Spleen (tissue), 11 donors: ENCODE results near the gene SMIM1. TPM values are rescaled to one million over a fixed set of nuclear protein-coding genes. Genes with fewer than 3 reads are reported as not detected.
A peak's percentile ranks its signal among the peaks of the same experiment; 100 is the strongest.

Experiments used
- DNase-seq: peaks from one replicate; pipeline ENCODE4 v3.0.0-alpha.2; 2020
- H3K27ac ChIP-seq, 8 donors: fragments of 200-600 bp; sonication (generic) in 7 of 8; 1 replicate in 4 of 8; 2 replicates in 4 of 8; pipeline versions ENCODE4 v1.5.0 to v1.8.0; 2016 to 2021; ENCODE audit warnings: inconsistent platforms in 4 of 8, mild to moderate bottlenecking in 4 of 8, moderate library complexity in 1 of 8
- H3K27me3 ChIP-seq, 7 donors: fragments of 200-600 bp; sonication (generic) in 6 of 7; replicated peaks in 1 of 7; 1 replicate in 4 of 7; 2 replicates in 3 of 7; pipeline versions ENCODE4 v1.5.0 to v1.8.0; 2016 to 2021; ENCODE audit warnings: inconsistent platforms in 3 of 7, mild to moderate bottlenecking in 1 of 7
- H3K36me3 ChIP-seq, 6 donors: fragments of 200-600 bp; sonication (generic) in 5 of 6; 1 replicate in 4 of 6; 2 replicates in 2 of 6; pipeline versions ENCODE4 v1.5.0 to v1.8.0; 2016 to 2021; ENCODE audit warnings: inconsistent platforms in 2 of 6
- H3K4me1 ChIP-seq, 6 donors: fragments of 200-600 bp; sonication (generic) in 5 of 6; 1 replicate in 3 of 6; 2 replicates in 3 of 6; pipeline versions ENCODE4 v1.5.0 to v1.8.0; 2016 to 2021; ENCODE audit warnings: inconsistent platforms in 3 of 6
- H3K4me3 ChIP-seq, 8 donors: fragments of 200-600 bp; sonication (generic) in 7 of 8; 1 replicate in 4 of 8; 2 replicates in 4 of 8; pipeline versions ENCODE4 v1.5.0 to v1.8.0; 2016 to 2021; ENCODE audit warnings: inconsistent platforms in 4 of 8, mild to moderate bottlenecking in 4 of 8, moderate library complexity in 2 of 8
- H3K9me3 ChIP-seq, 8 donors: fragments of 200-600 bp; sonication (generic) in 7 of 8; 1 replicate in 4 of 8; 2 replicates in 4 of 8; pipeline versions ENCODE4 v1.5.0 to v1.8.0; 2016 to 2021; ENCODE audit warnings: inconsistent platforms in 4 of 8
- CTCF ChIP-seq, 11 experiments: fragments of 200-600 bp in 7 of 11; fragments of 450-650 bp in 4 of 11; sonication (generic) in 4 of 11; IDR thresholded peaks in 8 of 11; conservative IDR thresholded peaks in 3 of 11; 1 replicate in 7 of 11; 2 replicates in 4 of 11; pipeline versions ENCODE4 v1.4.0 to v1.8.0; 2016 to 2021; ENCODE audit warnings: antibody characterized with exemption in 11 of 11, inconsistent platforms in 4 of 11, mild to moderate bottlenecking in 1 of 11
- POLR2A ChIP-seq, 3 donors: fragments of 450-650 bp; IDR thresholded peaks; one replicate each; pipeline ENCODE4 v1.5.1; 2017; ENCODE audit warnings: antibody characterized with exemption in 3 of 3, mild to moderate bottlenecking in 1 of 3
- POLR2AphosphoS5 ChIP-seq, 3 donors: sonication (generic); formaldehyde crosslinking; IDR thresholded peaks; one replicate each; pipeline ENCODE4 v1.5.1; 2017; ENCODE audit warnings: antibody characterized with exemption in 3 of 3
- WGBS, 5 donors: extraction: QIAGEN DNeasy Blood & Tissue Kit in 3 of 5; methylation state at CpG; one replicate each; pipeline versions ENCODE4 v1.1.5 to v1.1.7; 2013 to 2018; 5-methylcytosine and 5-hydroxymethylcytosine counted together
- intact Hi-C: fragments of 100-400 bp; cut with DNase I; formaldehyde crosslinking; loops from one replicate; pipeline ENCODE4 v1.15.0; 2023; ENCODE audit warnings: low total_unique reads
- polyA plus RNA-seq, 3 donors: library from polyadenylated mRNA; stranded (reverse); fragments of 200-250 nt; gene quantifications; one replicate each; pipeline ENCODE4 v1.2.1, GENCODE V29; 2013
- total RNA-seq, 7 donors: library from RNA; depleted of rRNA in 3 of 7; stranded (reverse); fragments of >200 nt in 3 of 7; fragmentation: NEBNext Ultra II Directional in 4 of 7; extraction: Animal tissue kit (Norgen Biotek cat#: 25700) in 4 of 7; gene quantifications; one replicate each; pipeline versions ENCODE4 v1.1.0 to v1.2.1, GENCODE V29; 2016 to 2021
- donor health status: healthy with polysubstance abuse.
- donor health status: DM: no; HTN: no; CAD: no; lungs with moderate emphysema.
- donor health status: DM: no; HTN: no; CAD: no.
- donor health status: Bipolar disorder and iron deficiency.
- donor health status: healthy.
- donor health status: DM: no; HTN: no; CAD: no.
- donor health status: DM: yes; HTN: yes; CAD: no.

The SMIM1 gene
- total and polyA plus RNA-seq, 10 donors: 2.0 to 12.7 (median 4.6) TPM; not detected in 1

- Histone ChIP-seq H3K36me3 (peaks cover 0 to 41% (median 19%) of the 10 kb centered on the region in 6 donors), H3K9me3 (no peaks in the 10 kb centered on the region), H3K27me3 (no peaks in the 10 kb centered on the region), H3K27ac (no peak overlapping the region), H3K4me3 (peak overlapping the region in 4 of 8 donors; percentile 70 to 83 (median 76)), H3K4me1 (peaks cover 0 to 55% (median 32%) of the 10 kb centered on the region in 6 donors)
- TF ChIP-seq POLR2A (IDR thresholded peaks at IDR 0.05) (no peak), CTCF (IDR thresholded peaks at IDR 0.05 in 8 of 11, conservative IDR thresholded peaks at IDR 0.05 in 3 of 11) (no peak), POLR2AphosphoS5 (IDR thresholded peaks at IDR 0.05) (no peak)
- 85 to 92% (median 85%) methylated on average over 20 to 25 of the region's 25 CpGs for WGBS, 5 donors
- intact Hi-C loops: no loop called here
- DNase-seq: peak; percentile 72
Measured at GRCh38 chr1:3745590-3746381, 26.8 kb upstream of the SMIM1 start.

DNA sequence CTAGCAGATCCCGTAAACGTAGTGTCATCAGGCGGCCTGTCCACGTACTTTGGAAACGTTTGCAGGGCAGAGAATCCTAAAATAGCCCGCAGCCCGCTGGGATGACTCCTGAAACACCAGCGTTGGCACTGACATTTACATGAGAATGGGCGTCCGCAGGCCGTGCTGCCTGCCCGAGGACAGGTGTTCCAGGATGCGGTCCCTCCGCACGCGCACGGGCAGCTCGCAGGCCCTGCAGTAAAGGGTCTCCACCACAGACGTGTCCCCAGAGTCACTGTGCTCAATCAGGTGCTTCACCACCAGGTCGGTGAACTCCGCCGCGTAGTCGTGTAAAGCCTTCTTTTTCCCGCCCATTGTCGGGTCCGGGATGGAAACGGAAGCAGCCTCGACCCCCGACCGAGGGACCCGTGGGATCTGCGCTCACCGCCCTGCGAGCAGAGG lies 26.1 kb upstream of the SMIM1 start:
- 26 to 44% (median 32%) methylated on average over 23 to 35 of the region's 35 CpGs for WGBS, 5 donors
- peaks cover 0 to 35% (median 18%) of the 10 kb centered on the region in 6 donors for H3K36me3 ChIP-seq
- no peak for DNase-seq
- intact Hi-C loops: no loop called here
- H3K27ac ChIP-seq: peak overlapping the region in 7 of 8 donors; percentile 22 to 83 (median 77)
- no peaks in the 10 kb centered on the region for H3K27me3 ChIP-seq
- peaks cover 0 to 55% (median 32%) of the 10 kb centered on the region in 6 donors for H3K4me1 ChIP-seq
- peak overlapping the region; percentile 68 to 83 (median 76) for H3K4me3 ChIP-seq
- TF ChIP-seq POLR2AphosphoS5 (IDR thresholded peaks at IDR 0.05): no peak
- no peak for TF ChIP-seq POLR2A (IDR thresholded peaks at IDR 0.05)
- no peak for TF ChIP-seq CTCF (IDR thresholded peaks at IDR 0.05 in 8 of 11, conservative IDR thresholded peaks at IDR 0.05 in 3 of 11)
- no peaks in the 10 kb centered on the region for H3K9me3 ChIP-seq

GRCh38 chr1:3746830-3747521 lies 25.6 kb upstream of the SMIM1 start:
- H3K27ac ChIP-seq: peak overlapping the region; percentile 22 to 83 (median 76)
- H3K4me1 ChIP-seq: peaks cover 0 to 55% (median 32%) of the 10 kb centered on the region in 6 donors
- H3K9me3 ChIP-seq: no peaks in the 10 kb centered on the region
- peak overlapping the region; percentile 68 to 83 (median 76) for H3K4me3 ChIP-seq
- H3K36me3 ChIP-seq: peaks cover 0 to 29% (median 13%) of the 10 kb centered on the region in 6 donors
- DNase-seq: peak; percentile 97
- intact Hi-C loops: no loop called here
- peaks cover 0 to 5% (median 0%) of the 10 kb centered on the region in 7 donors for H3K27me3 ChIP-seq
- TF ChIP-seq CTCF (IDR thresholded peaks at IDR 0.05 in 8 of 11, conservative IDR thresholded peaks at IDR 0.05 in 3 of 11) (no peak), POLR2AphosphoS5 (IDR thresholded peaks at IDR 0.05) (peak; percentile 71 to 81 (median 78)), POLR2A (IDR thresholded peaks at IDR 0.05) (no peak)
- 1 to 3% (median 2%) methylated on average over 40 to 73 of the region's 73 CpGs for WGBS, 5 donors

DNA sequence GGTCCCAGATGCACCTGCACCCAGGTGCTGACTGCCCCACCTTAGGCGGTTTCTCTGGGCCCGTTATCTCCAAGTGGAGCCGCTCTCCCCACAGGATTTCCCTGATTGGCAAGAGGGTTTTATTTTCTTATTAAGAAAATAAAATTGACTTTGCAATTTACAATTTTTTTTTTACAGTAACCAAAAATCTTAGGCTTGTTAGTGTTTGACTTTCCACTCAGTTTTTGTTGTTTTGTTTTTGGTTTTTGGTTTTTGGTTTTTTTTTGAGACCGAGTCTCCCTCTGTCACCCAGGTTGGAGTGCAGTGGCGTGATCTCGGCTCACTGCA lies 25.1 kb upstream of the SMIM1 start:
- H3K9me3 ChIP-seq: no peaks in the 10 kb centered on the region

More for the DNA sequence above, 25.1 kb upstream of the SMIM1 start:
- Histone ChIP-seq H3K4me1 (peaks cover 0 to 55% (median 32%) of the 10 kb centered on the region in 6 donors), H3K27ac (peak overlapping the region in 6 of 8 donors; percentile 69 to 83 (median 78)), H3K27me3 (peaks cover 0 to 7% (median 0%) of the 10 kb centered on the region in 7 donors), H3K36me3 (peaks cover 0 to 24% (median 7%) of the 10 kb centered on the region in 6 donors), H3K4me3 (peak overlapping the region; percentile 68 to 83 (median 76))
- WGBS, 5 donors: 40 to 47% (median 44%) methylated on average over 6 of the region's 6 CpGs
- intact Hi-C loops: no loop called here
- no peak for TF ChIP-seq POLR2AphosphoS5 (IDR thresholded peaks at IDR 0.05)
- TF ChIP-seq POLR2A (IDR thresholded peaks at IDR 0.05): no peak
- TF ChIP-seq CTCF (IDR thresholded peaks at IDR 0.05 in 8 of 11, conservative IDR thresholded peaks at IDR 0.05 in 3 of 11): no peak
- DNase-seq: no peak
